Measurements from ENCODE around the gene NEB. TPM values are rescaled to one million over a fixed set of nuclear protein-coding genes. Genes with fewer than 3 reads are reported as not detected.

NEB gene
- total and polyA plus RNA-seq, 2 donors (not counting 1 experiment from before 2014, with no cell fraction given): 3.6 to 4.6 TPM

DNA sequence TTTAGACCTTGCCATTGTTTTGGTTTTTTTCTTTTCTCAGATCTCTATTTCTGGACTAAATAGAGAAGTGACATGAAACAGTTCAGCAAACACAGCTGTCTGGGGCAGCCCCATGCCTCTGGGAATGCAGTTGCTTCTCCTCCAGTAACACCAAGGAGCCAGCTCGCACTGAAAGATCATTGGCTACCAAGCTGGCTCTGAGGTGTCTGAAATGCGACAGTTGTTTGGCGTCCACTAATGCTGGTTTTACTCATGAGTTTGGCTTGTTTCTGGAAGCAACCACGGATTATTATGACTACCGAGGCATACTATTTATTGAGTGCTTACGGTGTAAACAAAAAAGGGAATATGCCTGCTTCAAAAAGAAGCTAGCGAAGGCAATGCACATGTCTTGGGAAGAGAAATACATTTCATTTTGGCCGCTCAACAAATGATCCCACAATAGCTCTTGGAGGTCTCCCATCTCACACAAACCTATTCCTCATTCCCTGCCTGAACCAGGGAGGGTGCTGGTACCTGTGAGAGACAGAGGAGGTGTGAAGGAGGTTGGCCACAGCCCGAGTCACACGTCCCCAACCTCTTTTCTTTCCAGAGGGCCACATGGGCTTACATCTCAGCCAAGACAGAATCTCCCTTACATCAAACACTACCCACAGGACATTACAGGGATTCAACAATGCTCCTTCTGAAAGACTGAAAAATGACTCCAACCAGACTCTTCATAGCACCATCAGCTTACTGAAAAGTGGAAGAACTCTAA lies 37.5 kb upstream of the NEB start:
- Histone ChIP-seq H3K9me3 (ENCODE audit: control extremely low read depth in 1 of 3, control insufficient read depth in 2 of 3, insufficient read depth in 1 of 3, low read length in 2 of 3) (peaks cover 0 to 15% (median 3%) of the 10 kb centered on the region in 3 donors), H3K4me2 (replicated peaks; ENCODE audit: low read depth, low read length, poor library complexity, severe bottlenecking) (peak overlapping the region; percentile 70), H3K27ac (ENCODE audit: low read length in 2 of 2) (peak overlapping the region; percentile 95 to 96), H3K4me3 (ENCODE audit: control extremely low read depth in 1 of 5, extremely low read depth in 1 of 5, insufficient read depth in 1 of 5, low read depth in 2 of 5, low read length in 4 of 5) (peak overlapping the region in 1 of 5 experiments; percentile 38), H3K4me1 (ENCODE audit: control insufficient read depth in 2 of 2, insufficient read depth in 2 of 2, low read length in 2 of 2) (peaks cover 78 to 80% of the 10 kb centered on the region in 2 donors), H4K20me1 (ENCODE audit: control insufficient read depth, insufficient read depth, low read length, poor library complexity, severe bottlenecking) (no peaks in the 10 kb centered on the region), H2AFZ (ENCODE audit: insufficient read depth, low read depth, low read length, poor library complexity, severe bottlenecking) (peak overlapping the region; percentile 36), H3K27me3 (replicated peaks in 1 of 4; ENCODE audit: control extremely low read depth in 1 of 4, control insufficient read depth in 3 of 4, insufficient read depth in 4 of 4, low read length in 3 of 4) (no peaks in the 10 kb centered on the region), H3K79me2 (ENCODE audit: control insufficient read depth, insufficient read depth, low read length) (peaks cover 9% of the 10 kb centered on the region), H3K36me3 (replicated peaks in 1 of 2; ENCODE audit: control extremely low read depth in 1 of 2, control insufficient read depth in 1 of 2, extremely low read depth in 1 of 2, insufficient read depth in 2 of 2, low read length in 1 of 2) (no peaks in the 10 kb centered on the region), H3K9ac (ENCODE audit: low read length) (peak overlapping the region; percentile 45)
- WGBS (ENCODE audit: insufficient coverage): 43% methylated on average over 4 of the region's 10 CpGs
- DNase-seq (peak; percentile 93), ATAC-seq (ENCODE audit: low read depth) (peak; percentile 90)
- Mint-ChIP-seq H3K4me1 (peaks cover 90% of the 10 kb centered on the region), H3K27ac (peak overlapping the region; percentile 93), H3K4me3 (peak overlapping the region; percentile 76), H3K27me3 (no peaks in the 10 kb centered on the region), H3K9me3 (ENCODE audit: insufficient read depth) (no peaks in the 10 kb centered on the region)
- intact Hi-C loops (cut with micrococcal nuclease): loop anchor here (1.0 to 10.0 kb wide), 4 partner anchors 57 to 946 kb away; partner anchors contain the start of genes ARL5A, ARL6IP6, PRPF40A and STAM2
- TF ChIP-seq, protein P1, sequence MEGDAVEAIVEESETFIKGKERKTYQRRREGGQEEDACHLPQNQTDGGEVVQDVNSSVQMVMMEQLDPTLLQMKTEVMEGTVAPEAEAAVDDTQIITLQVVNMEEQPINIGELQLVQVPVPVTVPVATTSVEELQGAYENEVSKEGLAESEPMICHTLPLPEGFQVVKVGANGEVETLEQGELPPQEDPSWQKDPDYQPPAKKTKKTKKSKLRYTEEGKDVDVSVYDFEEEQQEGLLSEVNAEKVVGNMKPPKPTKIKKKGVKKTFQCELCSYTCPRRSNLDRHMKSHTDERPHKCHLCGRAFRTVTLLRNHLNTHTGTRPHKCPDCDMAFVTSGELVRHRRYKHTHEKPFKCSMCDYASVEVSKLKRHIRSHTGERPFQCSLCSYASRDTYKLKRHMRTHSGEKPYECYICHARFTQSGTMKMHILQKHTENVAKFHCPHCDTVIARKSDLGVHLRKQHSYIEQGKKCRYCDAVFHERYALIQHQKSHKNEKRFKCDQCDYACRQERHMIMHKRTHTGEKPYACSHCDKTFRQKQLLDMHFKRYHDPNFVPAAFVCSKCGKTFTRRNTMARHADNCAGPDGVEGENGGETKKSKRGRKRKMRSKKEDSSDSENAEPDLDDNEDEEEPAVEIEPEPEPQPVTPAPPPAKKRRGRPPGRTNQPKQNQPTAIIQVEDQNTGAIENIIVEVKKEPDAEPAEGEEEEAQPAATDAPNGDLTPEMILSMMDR (IDR thresholded peaks at IDR 0.05): no peak
- TF ChIP-seq EZH2 (IDR thresholded peaks at IDR 0.05; ENCODE audit: borderline replicate concordance, insufficient read depth, low read depth, low read length, poor library complexity, severe bottlenecking): no peak
- ChIA-PET CTCF (interaction anchor here (0.9 to 2.4 kb wide), 8 partner anchors 10 to 80 kb away, joined by 3 to 7 read pairs (median 4); partner anchors contain the start of gene ARL5A), POLR2A (interaction anchor here (0.6 to 1.6 kb wide), 3 partner anchors 57 to 155 kb away, joined by 3 to 5 read pairs (median 4); partner anchors contain the start of gene ARL5A)
